DMS153 treated with DMSO at 0.1 percent for 48 hours (cell line): ENCODE data around the gene BBLN.

ENCODE experiments used
- DNase-seq: peaks from one replicate; lab custom pipeline; 2025; ENCODE audit not compliant: unreplicated experiment; lab: John Stamatoyannopoulos, UW

BBLN gene

GRCh38 chr9:128211186-128211980 lies 51.3 kb downstream of the BBLN start:
- DNase-seq, result no peak

- no peak for DNase-seq
Observed at GRCh38 chr9:128211981-128212281, 51.9 kb downstream of the BBLN start.
